Activated CD4-positive, CD25-positive, alpha-beta regulatory T cell treated with anti-CD3 and anti-CD28 coated beads, Interleukin-2, amount 50 U/mL, for 24 hours (primary cell): ENCODE measurements around the gene CLPSL1.

Experiments used
- ATAC-seq, 2 donors: fragments of 150-1000 bp; cut with Tn5 transposase; one replicate each; pipeline ENCODE4 v1.10.0; 2021; ENCODE audit warnings: mild to moderate bottlenecking in 1 of 2, moderate library complexity in 1 of 2

Gene CLPSL1

GRCh38 chr6:35797837-35798526, 17.2 kb downstream of the CLPSL1 start:
- ATAC-seq, result no peak

- no peak for ATAC-seq
Observed at GRCh38 chr6:35798706-35799105, 17.9 kb downstream of the CLPSL1 start.

DNA sequence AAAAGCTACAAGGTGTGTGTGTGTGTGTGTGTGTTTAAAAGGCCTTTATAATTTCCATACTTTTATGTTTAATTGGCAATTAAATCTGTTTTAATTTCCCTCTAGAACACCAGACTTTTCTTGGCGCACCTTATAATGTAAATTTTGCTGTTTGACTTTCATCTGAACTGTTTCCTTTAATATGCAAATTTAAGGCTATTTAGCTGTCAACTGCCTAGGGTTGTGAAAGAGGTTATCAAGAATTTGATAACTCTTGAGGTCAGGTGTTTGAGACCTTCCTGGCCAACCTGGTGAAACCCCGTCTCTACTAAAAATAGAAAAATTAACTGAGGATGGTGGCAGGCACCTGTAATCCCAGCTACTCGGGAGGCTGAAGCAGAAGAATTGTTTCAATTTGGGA, 20.3 kb downstream of the CLPSL1 start:
- ATAC-seq, result no peak

DNA sequence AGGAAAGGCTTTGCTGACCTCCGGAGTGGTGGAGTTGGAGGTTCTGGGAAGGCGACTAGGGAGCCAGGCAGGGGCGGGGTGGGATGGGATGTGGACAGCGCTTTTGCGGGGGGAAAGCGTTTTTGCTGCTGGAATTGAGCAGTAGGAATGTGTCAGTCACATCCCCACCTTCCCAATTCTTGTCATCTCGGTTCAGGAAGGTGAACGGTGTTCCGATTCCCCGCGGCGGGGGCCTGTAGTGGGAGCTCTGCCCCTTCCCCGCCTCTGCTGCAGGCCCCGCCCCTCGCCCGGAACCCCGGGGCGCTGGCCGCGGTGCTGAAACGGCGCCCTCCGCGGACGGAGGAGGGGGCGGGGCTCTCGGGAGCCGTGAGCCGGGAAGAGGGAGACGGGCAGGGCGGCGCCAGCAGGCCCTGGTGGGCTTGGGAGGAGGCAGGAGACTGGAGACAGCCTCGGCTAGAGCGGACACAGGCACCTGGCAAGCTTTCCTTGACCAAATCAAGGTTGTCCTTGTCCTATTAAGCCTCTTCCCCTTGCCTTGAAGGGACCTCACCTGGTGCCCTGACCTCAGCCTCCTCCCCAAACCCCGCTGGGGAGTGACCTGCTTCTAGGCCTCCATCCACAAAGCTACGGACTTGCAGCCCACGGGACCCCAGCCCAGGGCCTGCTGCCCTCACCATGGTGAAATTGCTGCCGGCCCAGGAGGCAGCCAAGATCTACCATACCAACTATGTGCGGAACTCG, 24.3 kb downstream of the CLPSL1 start, which contains the start of gene LHFPL5:
LHFPL5 (plus strand) TSS at position 357 of the 741 bp plus-strand sequence; CDS start at position 676, 319 bp downstream.
- no peak for ATAC-seq

GRCh38 chr6:35808688-35809087, 27.9 kb downstream of the CLPSL1 start:
- no peak for ATAC-seq

- ATAC-seq, result no peak
Observed at GRCh38 chr6:35809809-35810208, 29.0 kb downstream of the CLPSL1 start.

DNA sequence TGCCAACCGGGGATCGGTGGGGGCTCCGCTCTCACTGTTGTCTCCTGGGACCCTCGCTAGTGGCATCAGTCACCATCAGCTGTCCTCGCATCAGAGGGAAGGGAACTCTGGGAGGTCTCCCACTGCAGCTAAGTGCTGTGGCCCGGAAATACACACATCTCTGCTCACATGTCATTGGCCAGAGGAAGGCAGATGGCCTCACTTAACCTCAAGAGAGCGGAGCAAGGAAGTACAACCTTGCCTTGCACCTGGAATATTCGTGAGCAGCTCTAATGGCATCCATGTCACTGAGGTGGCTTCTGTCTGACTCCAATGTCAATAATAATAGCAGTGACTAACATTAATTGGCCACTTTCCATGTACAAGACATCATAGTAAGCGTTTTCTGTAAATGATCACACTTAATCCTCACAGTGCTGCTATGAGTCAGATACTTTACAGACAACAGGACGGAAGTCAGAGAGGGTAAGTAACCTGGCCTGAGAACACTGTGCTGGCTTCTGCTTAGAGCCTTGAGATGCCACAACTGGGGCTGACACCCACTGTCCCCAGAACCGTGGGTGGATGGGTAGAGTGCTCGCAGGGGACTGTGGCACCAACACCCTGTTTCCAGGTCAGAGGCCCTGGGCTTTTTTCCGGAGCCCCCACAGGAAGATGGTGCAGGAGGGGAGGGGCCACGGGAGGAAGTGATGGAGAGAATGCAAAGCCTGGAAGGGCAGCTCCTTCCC, 30.3 kb downstream of the CLPSL1 start:
- ATAC-seq, result peak in 1 of 2 donors; percentile 60

DNA sequence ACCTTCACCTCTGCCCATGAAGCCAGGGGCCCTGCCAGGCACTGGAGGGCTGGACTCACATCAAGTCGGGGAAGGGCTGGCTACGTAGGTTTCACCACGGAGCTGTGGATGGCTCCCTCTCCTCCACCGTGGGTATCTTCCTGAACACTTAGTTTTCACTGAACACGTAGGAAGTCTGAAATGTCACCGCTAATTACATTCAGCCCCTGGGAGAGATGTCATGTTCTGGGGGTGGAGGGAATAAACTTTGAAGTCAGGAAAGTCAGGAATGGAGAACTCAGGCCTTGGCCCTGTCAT, 30.8 kb downstream of the CLPSL1 start:
- no peak for ATAC-seq

- no peak for ATAC-seq
Observed at GRCh38 chr6:35817515-35817914, 36.7 kb downstream of the CLPSL1 start.

DNA sequence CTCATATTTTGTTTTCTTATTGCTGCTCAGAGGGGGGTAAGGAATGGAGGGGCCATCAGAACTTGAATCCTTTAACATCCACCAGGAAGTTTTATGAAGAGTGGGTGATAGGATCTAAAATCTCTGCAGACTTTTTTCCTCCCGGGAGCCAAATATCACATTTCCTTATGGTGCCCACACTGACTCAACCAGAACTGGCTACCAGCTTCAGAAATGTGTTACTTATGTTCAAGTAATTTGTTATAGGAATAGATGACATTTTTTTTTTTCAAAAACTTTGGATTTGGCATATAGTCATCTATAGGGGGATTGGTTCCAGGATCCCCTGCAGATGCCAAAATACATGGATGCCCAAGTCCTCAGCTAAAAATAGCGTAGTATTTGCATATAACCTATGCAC, 42.8 kb downstream of the CLPSL1 start:
- ATAC-seq, result no peak

- ATAC-seq, result no peak
Observed at GRCh38 chr6:35824552-35825192, 43.9 kb downstream of the CLPSL1 start.

GRCh38 chr6:35829306-35829705, 48.5 kb downstream of the CLPSL1 start:
- no peak for ATAC-seq

DNA sequence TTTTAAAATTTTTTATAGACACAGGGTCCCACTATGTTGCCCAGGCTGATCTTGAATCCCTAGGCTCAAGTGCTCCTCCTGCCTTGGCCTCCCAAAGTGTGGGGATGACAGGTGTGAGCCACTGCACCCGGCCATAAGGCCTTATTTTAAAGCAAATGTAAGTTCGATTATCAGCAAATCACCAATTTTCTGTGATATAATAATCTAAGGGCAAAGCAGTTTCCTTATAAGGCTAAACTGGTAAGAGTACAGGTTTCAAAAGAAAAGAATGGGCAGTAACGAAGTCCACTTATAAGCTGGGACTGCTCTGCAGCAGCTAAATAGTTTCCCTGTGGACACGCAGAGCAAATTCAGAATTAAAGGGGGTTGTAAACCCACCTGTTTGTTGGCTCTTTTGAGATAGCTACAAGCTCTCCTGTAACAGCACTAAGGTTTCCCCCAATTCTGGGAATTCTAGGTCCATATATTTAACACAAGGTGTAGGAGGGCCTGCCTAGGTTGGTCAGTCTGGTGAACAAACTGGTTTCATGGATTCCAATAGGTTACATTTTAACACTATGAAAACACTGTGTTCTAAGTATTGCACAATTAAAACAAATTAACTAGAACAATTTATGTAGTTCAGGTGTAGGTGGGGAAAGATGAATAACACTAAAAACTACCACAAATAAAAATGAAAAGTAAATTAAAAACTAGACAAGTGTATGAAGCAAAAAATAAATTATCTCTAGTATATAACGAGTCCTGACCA, 50.6 kb downstream of the CLPSL1 start:
- ATAC-seq, result no peak

GRCh38 chr6:35833536-35833935, 52.7 kb downstream of the CLPSL1 start:
- ATAC-seq, result no peak
